Measurements from ENCODE around the gene FICD.
A peak's percentile ranks its signal among the peaks of the same experiment; 100 is the strongest.
"Not testable (repeated sequence)": the region's sequence is repeated elsewhere in the genome, so short reads cannot be mapped to it uniquely, and the experiment has no call there.

FICD gene

GRCh38 chr12:108514973-108515814 is at the start of gene FICD:
FICD (plus strand) TSS chr12:108515277; CDS start chr12:108516973, 1,696 bp downstream.
- peak; percentile 99 for DNase-seq

DNA sequence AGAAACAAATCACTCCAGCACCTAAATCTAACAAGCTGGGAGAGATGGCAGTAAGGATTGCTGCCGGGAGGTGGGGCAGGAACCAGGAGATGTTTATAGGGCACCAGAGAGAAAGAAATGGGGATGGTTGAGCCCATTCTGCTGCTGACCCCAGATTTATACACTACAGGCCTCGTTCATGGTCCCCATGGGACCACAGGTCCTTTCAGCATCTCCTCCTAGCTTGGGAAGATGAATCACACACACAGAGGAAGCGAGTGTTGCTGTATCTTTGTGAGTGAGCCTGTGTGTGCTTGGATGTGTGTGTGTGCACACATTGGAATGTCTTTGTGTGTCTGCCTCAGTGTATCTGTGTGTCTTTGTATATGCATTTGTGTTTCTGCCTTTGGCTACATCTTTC is 49.7 kb upstream of the FICD start:
- DNase-seq, result no peak

GRCh38 chr12:108468196-108468968 is 46.7 kb upstream of the FICD start:
- DNase-seq, result peak; percentile 2

- DNase-seq, result no peak
Observed at GRCh38 chr12:108473400-108474055, 41.5 kb upstream of the FICD start.

- no peak for DNase-seq
Observed at GRCh38 chr12:108475396-108475795, 39.7 kb upstream of the FICD start.

- DNase-seq, result no peak
Observed at GRCh38 chr12:108477055-108477880, 37.8 kb upstream of the FICD start.

DNA sequence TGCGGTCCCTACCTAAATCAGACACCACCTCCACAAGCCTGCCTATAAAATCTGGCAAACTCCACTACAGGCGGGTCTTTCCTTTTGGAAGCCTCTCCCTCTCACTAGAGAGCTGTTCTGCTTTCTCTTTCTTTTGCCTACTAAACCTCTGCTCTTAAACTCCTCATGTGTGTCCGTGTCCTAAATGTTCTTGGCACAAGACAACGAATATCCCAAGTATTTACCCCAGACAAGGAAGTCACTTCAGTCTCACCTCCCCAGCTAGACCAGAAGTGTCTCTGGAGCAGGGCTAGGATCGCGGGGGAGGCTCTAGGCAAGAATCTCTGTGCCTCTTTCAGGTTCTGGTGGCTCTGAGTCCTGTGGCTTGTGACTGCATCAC is 37.2 kb upstream of the FICD start:
- DNase-seq, result no peak

DNA sequence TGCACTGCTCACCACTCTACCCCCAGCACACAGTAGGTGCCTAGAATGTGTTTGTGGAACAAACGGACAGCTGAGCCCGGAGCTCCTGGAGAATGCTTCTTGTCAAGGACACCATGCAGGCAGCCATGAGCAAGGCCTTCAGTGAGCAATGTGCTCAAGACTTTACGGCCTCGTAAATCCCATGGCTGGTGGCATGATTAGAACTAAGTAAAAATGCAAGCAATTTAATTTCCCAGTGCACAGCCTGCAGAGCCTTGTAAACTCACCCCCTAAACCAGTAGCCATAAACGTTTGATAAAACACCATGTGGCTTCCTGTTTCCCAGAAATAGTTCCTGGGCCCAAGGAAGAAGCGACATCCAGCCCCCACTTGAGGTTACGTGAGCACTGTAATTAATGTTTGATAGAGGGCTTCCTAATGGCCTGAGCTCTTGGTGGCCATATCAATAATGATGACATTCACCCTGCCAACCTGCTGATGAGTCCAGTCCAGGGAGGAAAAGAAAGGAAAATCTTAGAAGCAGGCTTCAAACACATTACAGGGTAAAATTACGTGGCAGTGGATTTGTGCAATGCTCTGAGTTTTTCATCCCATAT is 36.4 kb upstream of the FICD start:
- DNase-seq, result no peak

GRCh38 chr12:108479364-108480070 is 35.6 kb upstream of the FICD start:
- DNase-seq, result no peak

GRCh38 chr12:108482717-108483212 is 32.3 kb upstream of the FICD start:
- no peak for DNase-seq

DNA sequence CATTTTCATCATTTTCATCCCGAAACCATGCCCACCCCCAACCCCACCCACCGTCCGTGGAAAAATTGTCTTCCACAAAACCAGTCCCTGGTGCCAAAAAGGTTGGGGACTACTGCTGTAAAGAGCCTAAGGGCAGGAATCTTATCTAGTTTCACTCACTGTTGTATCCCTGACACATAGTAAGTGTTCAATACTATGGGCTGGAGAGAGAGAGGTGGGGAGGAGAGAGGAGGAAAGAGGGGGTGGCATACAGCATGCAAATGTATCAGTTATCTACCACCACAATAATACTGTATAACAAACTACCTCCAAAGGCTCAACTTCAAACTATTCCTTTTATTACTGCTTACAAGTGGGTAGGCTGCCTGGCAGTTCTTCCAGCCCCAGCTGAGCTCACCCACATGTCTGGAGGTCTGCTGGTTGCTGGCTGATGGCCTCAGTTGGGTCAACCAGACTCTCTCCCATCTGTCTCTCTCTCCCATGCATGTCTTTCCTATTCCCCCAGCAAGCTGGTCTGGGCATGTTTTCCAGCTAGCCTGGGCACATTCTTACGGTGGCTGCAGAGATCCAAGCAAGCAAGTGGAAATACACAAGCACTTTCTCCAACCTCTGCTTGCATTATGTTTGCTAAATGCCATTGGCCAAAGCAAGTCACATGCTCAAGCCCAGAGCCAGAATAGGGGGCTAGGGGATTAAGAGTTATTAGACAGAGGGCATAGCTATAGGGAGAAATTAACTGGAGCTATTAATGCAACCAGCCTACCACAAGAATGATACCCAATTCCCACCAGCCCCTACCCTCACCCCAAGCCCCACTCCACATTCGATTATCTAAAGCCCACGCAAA is 31.6 kb upstream of the FICD start:
- DNase-seq, result no peak

DNA sequence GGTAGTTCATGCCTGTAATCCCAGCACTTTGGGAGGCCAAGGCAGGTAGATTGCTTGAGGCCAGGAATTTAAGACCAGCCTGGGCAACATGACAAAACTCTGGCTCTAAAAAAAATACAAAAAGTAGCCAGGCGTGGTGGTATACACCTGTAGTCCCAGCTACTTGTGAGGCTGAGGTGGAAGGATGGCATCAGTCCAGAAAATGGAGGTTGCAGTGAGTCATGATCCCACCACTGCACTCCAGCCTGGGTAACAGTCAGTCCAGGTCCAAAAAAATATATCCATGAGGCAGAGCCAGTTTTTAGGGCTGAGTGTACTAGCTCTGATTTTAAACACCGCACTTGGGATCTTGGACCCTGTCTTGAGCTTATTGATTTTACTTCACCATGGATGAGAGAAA is 30.6 kb upstream of the FICD start:
- no peak for DNase-seq

GRCh38 chr12:108484845-108485244 is 30.2 kb upstream of the FICD start:
- DNase-seq, result no peak

- DNase-seq, result not testable (repeated sequence)
Observed at GRCh38 chr12:108485371-108485770, 29.7 kb upstream of the FICD start.

DNA sequence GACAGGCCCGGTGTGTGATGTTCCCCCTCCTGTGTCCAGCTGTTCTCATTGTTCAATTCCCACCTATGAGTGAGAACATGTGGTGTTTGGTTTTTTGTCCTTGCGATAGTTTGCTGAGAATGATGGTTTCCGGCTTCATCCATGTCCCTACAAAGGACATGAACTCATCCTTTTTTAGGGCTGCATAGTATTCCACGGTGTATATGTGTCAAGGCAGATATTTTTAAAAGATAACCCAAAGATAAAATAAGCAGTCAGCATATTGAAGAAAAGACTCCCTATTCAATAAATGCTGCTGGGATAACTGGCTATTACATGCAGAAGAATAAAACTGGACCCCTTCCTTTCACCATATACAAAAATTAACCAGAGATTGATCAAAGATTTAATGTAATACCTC is 28.0 kb upstream of the FICD start:
- DNase-seq, result not testable (repeated sequence)

DNA sequence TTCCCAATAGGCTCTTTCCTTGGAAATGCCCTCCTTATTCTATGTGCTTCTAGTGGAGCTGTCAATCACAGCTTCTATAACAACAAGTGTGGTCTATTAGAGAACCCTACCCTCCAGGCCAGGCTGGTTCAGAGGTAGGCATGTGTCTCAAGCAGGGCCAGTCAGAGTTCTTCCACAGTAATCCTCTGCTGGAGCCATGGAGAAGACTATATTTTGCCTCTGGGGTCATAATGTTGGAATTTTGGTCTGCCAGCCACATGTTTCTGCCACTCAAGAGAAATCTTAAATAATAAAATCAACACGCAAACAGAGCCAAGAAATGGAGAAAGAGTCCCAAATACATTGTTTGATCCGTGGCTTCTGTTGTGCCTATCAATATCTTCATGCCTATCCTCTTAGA is 23.8 kb upstream of the FICD start:
- no peak for DNase-seq

- peak; percentile 12 for DNase-seq
Observed at GRCh38 chr12:108495054-108495453, 20.0 kb upstream of the FICD start.

GRCh38 chr12:108495823-108496579 is 19.1 kb upstream of the FICD start:
- no peak for DNase-seq

DNA sequence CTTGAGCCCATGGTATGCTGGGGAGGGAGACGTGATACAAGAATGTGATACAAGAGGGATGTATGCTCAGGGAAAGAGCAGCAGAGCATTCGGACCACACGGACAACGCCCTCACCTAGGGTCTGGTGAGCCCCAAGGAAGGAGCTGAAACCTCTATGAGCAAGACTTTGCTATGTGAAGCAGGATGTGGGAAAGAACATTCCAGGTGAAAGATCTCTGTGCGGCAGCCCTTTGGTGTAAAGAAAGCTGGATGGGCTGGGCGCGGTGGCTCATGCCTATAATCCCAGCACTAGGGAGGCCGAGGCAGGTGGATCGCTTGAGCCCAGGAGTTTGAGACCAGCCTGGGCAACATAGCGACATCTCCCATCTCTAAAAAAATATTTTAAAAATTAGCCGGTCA is 16.9 kb upstream of the FICD start:
- no peak for DNase-seq

GRCh38 chr12:108502922-108503321 is 12.2 kb upstream of the FICD start:
- no peak for DNase-seq
